Activated T-cell treated with anti-CD3 and anti-CD28 coated beads, Interleukin-2, amount 50 U/mL, for 72 hours (primary cell): ENCODE data around the gene RNF17. TPM values are rescaled to one million over a fixed set of nuclear protein-coding genes. Genes with fewer than 3 reads are reported as not detected.
"Not testable (repeated sequence)": the region's sequence is repeated elsewhere in the genome, so short reads cannot be mapped to it uniquely, and the experiment has no call there.

ENCODE experiments used
- ATAC-seq, 2 donors: fragments of 150-1000 bp; cut with Tn5 transposase; replicated peaks in 1 of 2; 2 replicates each; pipeline ENCODE4 v1.10.0; 2021; ENCODE audit warnings: moderate library complexity in 2 of 2, mild to moderate bottlenecking in 1 of 2
- DNase-seq, 2 donors: peaks; one replicate each; pipeline ENCODE4 v3.0.0; 2021 to 2022; ENCODE audit warnings: mixed read lengths in 1 of 2
- H3K27ac Mint-ChIP-seq: one replicate; pipeline ENCODE4 v1.8.0; 2022; ENCODE audit warnings: mild to moderate bottlenecking, moderate library complexity, mixed read lengths
- H3K27me3 Mint-ChIP-seq: one replicate; pipeline ENCODE4 v1.8.0; 2022; ENCODE audit warnings: low read depth, mixed read lengths
- H3K36me3 Mint-ChIP-seq, 2 donors: one replicate each; pipeline ENCODE4 v1.8.0; 2022; ENCODE audit warnings: mixed read lengths in 2 of 2, mild to moderate bottlenecking in 1 of 2; ENCODE audit not compliant: insufficient read depth in 2 of 2
- H3K4me1 Mint-ChIP-seq: one replicate; pipeline ENCODE4 v1.8.0; 2022; ENCODE audit warnings: low read depth, mixed read lengths
- H3K4me3 Mint-ChIP-seq, 2 donors: one replicate each; pipeline ENCODE4 v1.8.0; 2022; ENCODE audit warnings: mild to moderate bottlenecking in 2 of 2, mixed read lengths in 2 of 2, moderate library complexity in 2 of 2
- H3K9me3 Mint-ChIP-seq, 2 donors: one replicate each; pipeline ENCODE4 v1.8.0; 2022; ENCODE audit warnings: mixed read lengths in 2 of 2
- total RNA-seq, 2 donors: library from RNA; stranded (reverse); gene quantifications; one replicate each; pipeline ENCODE4 v1.2.3, GENCODE V29; 2022

The RNF17 gene
- under 1 TPM in 1 of 2 donors, not detected in 1; 0.65 TPM for total RNA-seq

- H3K4me3 Mint-ChIP-seq = no peak within 1 kb of the TSS
- no peaks in the 10 kb centered on the region for H3K9me3 Mint-ChIP-seq
- H3K4me1 Mint-ChIP-seq = no peaks in the 10 kb centered on the region
- peaks cover 20% of the 10 kb centered on the region for H3K27me3 Mint-ChIP-seq
- ATAC-seq (no peak), DNase-seq (no peak)
- H3K27ac Mint-ChIP-seq = no peak within 1 kb of the TSS
- H3K36me3 Mint-ChIP-seq = no peaks in the 10 kb centered on the region
These were observed at the start of gene RNF17 for GRCh38 chr13:24763596-24764275. Gene RNF17 (plus strand): TSS chr13:24764169. CDS start chr13:24764204, 35 bp downstream.

- Mint-ChIP-seq H3K27ac (no peak overlapping the region), H3K9me3 (no peaks in the 10 kb centered on the region), H3K27me3 (peaks cover 12% of the 10 kb centered on the region), H3K4me3 (no peak overlapping the region), H3K36me3 (no peaks in the 10 kb centered on the region), H3K4me1 (no peaks in the 10 kb centered on the region)
- DNase-seq (no peak), ATAC-seq (no peak)
These were observed 48.0 kb upstream of the RNF17 start for GRCh38 chr13:24716011-24716410.

- Mint-ChIP-seq H3K4me3 (no peak overlapping the region), H3K27me3 (peaks cover 12% of the 10 kb centered on the region), H3K9me3 (no peaks in the 10 kb centered on the region), H3K36me3 (no peaks in the 10 kb centered on the region), H3K4me1 (no peaks in the 10 kb centered on the region), H3K27ac (no peak overlapping the region)
- ATAC-seq (no peak), DNase-seq (no peak)
These were observed 47.5 kb upstream of the RNF17 start for GRCh38 chr13:24716446-24716845.

- ATAC-seq (no peak), DNase-seq (no peak)
- Mint-ChIP-seq H3K27ac (no peak overlapping the region), H3K4me1 (no peaks in the 10 kb centered on the region), H3K9me3 (no peaks in the 10 kb centered on the region), H3K27me3 (peaks cover 12% of the 10 kb centered on the region), H3K4me3 (no peak overlapping the region), H3K36me3 (no peaks in the 10 kb centered on the region)
These were observed 46.8 kb upstream of the RNF17 start for GRCh38 chr13:24717217-24717616.

GRCh38 chr13:24718192-24718965, 45.6 kb upstream of the RNF17 start:
- no peaks in the 10 kb centered on the region for H3K4me1 Mint-ChIP-seq
- no peak for DNase-seq
- H3K27me3 Mint-ChIP-seq = peaks cover 12% of the 10 kb centered on the region
- no peaks in the 10 kb centered on the region for H3K9me3 Mint-ChIP-seq
- no peak for ATAC-seq
- H3K4me3 Mint-ChIP-seq = no peak overlapping the region
- no peaks in the 10 kb centered on the region for H3K36me3 Mint-ChIP-seq
- H3K27ac Mint-ChIP-seq = no peak overlapping the region

GRCh38 chr13:24719139-24719538, 44.8 kb upstream of the RNF17 start:
- Mint-ChIP-seq H3K36me3 (no peaks in the 10 kb centered on the region), H3K27ac (no peak overlapping the region), H3K4me1 (no peaks in the 10 kb centered on the region), H3K27me3 (peaks cover 12% of the 10 kb centered on the region), H3K4me3 (no peak overlapping the region), H3K9me3 (no peaks in the 10 kb centered on the region)
- no peak for DNase-seq
- no peak for ATAC-seq

GRCh38 chr13:24723206-24723605, 40.8 kb upstream of the RNF17 start:
- Mint-ChIP-seq H3K4me3 (no peak overlapping the region), H3K36me3 (no peaks in the 10 kb centered on the region), H3K27ac (no peak overlapping the region), H3K27me3 (peaks cover 13% of the 10 kb centered on the region), H3K9me3 (no peaks in the 10 kb centered on the region), H3K4me1 (no peaks in the 10 kb centered on the region)
- ATAC-seq = no peak
- no peak for DNase-seq

GRCh38 chr13:24724714-24725113, 39.3 kb upstream of the RNF17 start:
- Mint-ChIP-seq H3K4me3 (no peak overlapping the region), H3K9me3 (no peaks in the 10 kb centered on the region), H3K36me3 (no peaks in the 10 kb centered on the region), H3K27me3 (peaks cover 13% of the 10 kb centered on the region), H3K4me1 (no peaks in the 10 kb centered on the region), H3K27ac (no peak overlapping the region)
- ATAC-seq (no peak), DNase-seq (no peak)

- no peak overlapping the region for H3K4me3 Mint-ChIP-seq
- H3K36me3 Mint-ChIP-seq = no peaks in the 10 kb centered on the region
- H3K4me1 Mint-ChIP-seq = no peaks in the 10 kb centered on the region
- DNase-seq (no peak), ATAC-seq (no peak)
- H3K27ac Mint-ChIP-seq = no peak overlapping the region
- no peaks in the 10 kb centered on the region for H3K9me3 Mint-ChIP-seq
- peaks cover 8% of the 10 kb centered on the region for H3K27me3 Mint-ChIP-seq
These were observed 38.6 kb upstream of the RNF17 start for GRCh38 chr13:24725379-24725778.

- Mint-ChIP-seq H3K9me3 (peaks cover 0 to 3% of the 10 kb centered on the region in 2 donors), H3K4me1 (no peaks in the 10 kb centered on the region), H3K36me3 (no peaks in the 10 kb centered on the region), H3K27ac (no peak overlapping the region), H3K4me3 (no peak overlapping the region), H3K27me3 (peaks cover 20% of the 10 kb centered on the region)
- ATAC-seq = peak; percentile 94 to 98
- DNase-seq = peak; percentile 66 to 68
These were observed 36.0 kb upstream of the RNF17 start for GRCh38 chr13:24727731-24728601.

GRCh38 chr13:24730873-24731567, 32.9 kb upstream of the RNF17 start:
- ATAC-seq = peak in 1 of 2 donors; percentile 36
- not testable (repeated sequence) for H3K36me3 Mint-ChIP-seq, H3K4me3 Mint-ChIP-seq, DNase-seq, H3K9me3 Mint-ChIP-seq, H3K27ac Mint-ChIP-seq, H3K4me1 Mint-ChIP-seq
- H3K27me3 Mint-ChIP-seq = peaks cover 13% of the 10 kb centered on the region

- H3K36me3 Mint-ChIP-seq = no peaks in the 10 kb centered on the region
- H3K9me3 Mint-ChIP-seq = peaks cover 0 to 3% of the 10 kb centered on the region in 2 donors
- no peak overlapping the region for H3K4me3 Mint-ChIP-seq
- ATAC-seq (no peak), DNase-seq (no peak)
- H3K27me3 Mint-ChIP-seq = peaks cover 13% of the 10 kb centered on the region
- no peak overlapping the region for H3K27ac Mint-ChIP-seq
- H3K4me1 Mint-ChIP-seq = no peaks in the 10 kb centered on the region
These were observed 29.0 kb upstream of the RNF17 start for GRCh38 chr13:24734950-24735349.
